Heart left ventricle (tissue), 16 donors: ENCODE measurements around the gene TTK. TPM values are rescaled to one million over a fixed set of nuclear protein-coding genes. Genes with fewer than 3 reads are reported as not detected.

Experiments
- ATAC-seq, 4 donors: fragments of 200-7000 bp; cut with Tn5 transposase; one replicate each; pipeline ENCODE4 v1.9.1; 2020 to 2022; ENCODE audit warnings: moderate library complexity in 4 of 4, mild to moderate bottlenecking in 3 of 4, moderate number of reproducible peaks in 1 of 4
- DNase-seq, 5 donors: peaks; one replicate each; pipeline ENCODE4 v3.0.0-alpha.2; 2020
- H3K27ac ChIP-seq, 12 donors: fragments of 200-600 bp; sonication (generic) in 4 of 12; one replicate each; pipeline versions ENCODE4 v1.5.0 to v1.8.0; 2016 to 2022; ENCODE audit warnings: mild to moderate bottlenecking in 2 of 12
- H3K27me3 ChIP-seq, 9 donors: fragments of 200-600 bp; sonication (generic) in 2 of 9; one replicate each; pipeline versions ENCODE4 v1.5.1 to v1.8.0; 2016 to 2022; ENCODE audit warnings: mild to moderate bottlenecking in 3 of 9
- H3K36me3 ChIP-seq, 9 donors: fragments of 200-600 bp; sonication (generic) in 2 of 9; one replicate each; pipeline versions ENCODE4 v1.5.0 to v1.8.0; 2018 to 2022; ENCODE audit warnings: mild to moderate bottlenecking in 2 of 9
- H3K4me1 ChIP-seq, 12 donors: fragments of 200-600 bp; sonication (generic) in 4 of 12; one replicate each; pipeline versions ENCODE4 v1.5.0 to v1.8.0; 2016 to 2022; ENCODE audit warnings: mild to moderate bottlenecking in 3 of 12
- H3K4me3 ChIP-seq, 12 donors: fragments of 200-600 bp; sonication (generic) in 4 of 12; one replicate each; pipeline versions ENCODE4 v1.5.0 to v1.8.0; 2017 to 2022; ENCODE audit warnings: mild to moderate bottlenecking in 9 of 12, moderate library complexity in 4 of 12
- H3K9me3 ChIP-seq, 12 donors: fragments of 200-600 bp; sonication (generic) in 4 of 12; one replicate each; pipeline versions ENCODE4 v1.5.0 to v1.8.0; 2016 to 2022; ENCODE audit warnings: mild to moderate bottlenecking in 1 of 12
- CTCF ChIP-seq, 12 donors: fragments of 200-600 bp; sonication (generic) in 4 of 12; IDR thresholded peaks; one replicate each; pipeline versions ENCODE4 v1.5.0 to v1.8.0; 2018 to 2022; ENCODE audit warnings: antibody characterized with exemption in 12 of 12, mild to moderate bottlenecking in 5 of 12
- POLR2A ChIP-seq, 2 donors: fragments of 450-650 bp; IDR thresholded peaks; one replicate each; pipeline ENCODE4 v1.6.1; 2017; ENCODE audit warnings: antibody characterized with exemption in 2 of 2, mild to moderate bottlenecking in 2 of 2, moderate library complexity in 2 of 2
- WGBS, 4 donors: extraction: QIAGEN DNeasy Blood & Tissue Kit in 2 of 4; methylation state at CpG; one replicate each; pipeline versions ENCODE4 v1.1.5 to v1.1.7; 2013 to 2018; 5-methylcytosine and 5-hydroxymethylcytosine counted together
- intact Hi-C, 10 donors: fragments of 100-400 bp; cut with DNase I; formaldehyde crosslinking; loops; one replicate each; pipeline versions ENCODE4 v1.11.1 to v1.14.2; 2022
- polyA plus RNA-seq, 2 donors: library from polyadenylated mRNA; stranded (reverse); fragments of 200-250 nt; gene quantifications; one replicate each; pipeline ENCODE4 v1.2.3, GENCODE V29; 2013
- total RNA-seq, 9 donors: library from RNA; depleted of rRNA in 2 of 9; stranded (reverse); fragments of >200 nt in 2 of 9; fragmentation: NEBNext Ultra II Directional in 3 of 9; extraction: Animal tissue kit (Norgen Biotek cat#: 25700) in 3 of 9; gene quantifications; one replicate each; pipeline versions ENCODE4 v1.1.0 to v1.2.4, GENCODE V29; 2016 to 2023
- donor health status: ischemic (EF 13 %, LVEDD 7.1; RV severe dilation, severe dysfunction).
- donor health status: healthy with polysubstance abuse.
- donor health status: DM: no; HTN: yes; CAD: no.
- donor health status: DM: no; HTN: no; CAD: no.
- donor health status: ischemic (EF 25% LVEDD 6.9; RV normal size, moderate dysfunction).
- donor health status: ischemic (EF 25% LVEDD 5.7; RV mildly dilated, moderate dysfunction).
- donor health status: healthy.
- donor health status: DM: yes; HTN: yes; CAD: no.
- donor health status: ischemic (EF 35%, LVEDD 5.7; RV mildly dilated, moderate dysfunction).
- donor health status: nonischemic (EF 11% LVEDD 7.7; RV severe dilation, severe dysfunction).
- donor health status: DM: yes; HTN: yes; CAD: no.
- donor health status: PGD.
- donor health status: ischemic (EF 29% LVEDD 5.4; RV normal size, mild dysfunction).
- donor health status: nonischemic (EF 23%, LVEDD 6.1; RV moderate dilation, normal function).

The TTK gene
- total and polyA plus RNA-seq, 11 donors, result 0.04 to 2.9 (median 0.17) TPM; not detected in 2

GRCh38 chr6:80009531-80009930 is 5.1 kb downstream of the TTK start:
- WGBS, 4 donors, result 64 to 87% (median 79%) methylated on average over 1 of the region's 1 CpG
- no peaks in the 10 kb centered on the region for H3K27me3 ChIP-seq
- peaks cover 0 to 13% (median 0%) of the 10 kb centered on the region in 9 donors for H3K36me3 ChIP-seq
- H3K4me3 ChIP-seq, result no peak overlapping the region
- no peak for TF ChIP-seq CTCF (IDR thresholded peaks at IDR 0.05)
- TF ChIP-seq POLR2A (IDR thresholded peaks at IDR 0.05), result no peak
- H3K4me1 ChIP-seq, result peaks cover 0 to 10% (median 7%) of the 10 kb centered on the region in 12 donors
- no peak overlapping the region for H3K27ac ChIP-seq
- ATAC-seq (no peak), DNase-seq (no peak)
- intact Hi-C loops, result loop anchor here in 3 of 10 donors (10.0 kb wide), 1 partner anchor 95 kb away; the partner anchor contains the start of gene BCKDHB (in 3 of the 3)
- H3K9me3 ChIP-seq, result no peaks in the 10 kb centered on the region

- no peak for ATAC-seq
- no peak overlapping the region for H3K4me3 ChIP-seq
- no peak for DNase-seq
- H3K27ac ChIP-seq, result no peak overlapping the region
- H3K36me3 ChIP-seq, result peaks cover 0 to 13% (median 0%) of the 10 kb centered on the region in 9 donors
- H3K9me3 ChIP-seq, result no peaks in the 10 kb centered on the region
- WGBS, 4 donors, result 48 to 92% (median 79%) methylated on average over 2 of the region's 2 CpGs
- no peak for TF ChIP-seq POLR2A (IDR thresholded peaks at IDR 0.05)
- no peak for TF ChIP-seq CTCF (IDR thresholded peaks at IDR 0.05)
- H3K4me1 ChIP-seq, result peaks cover 0 to 3% (median 0%) of the 10 kb centered on the region in 12 donors
- H3K27me3 ChIP-seq, result no peaks in the 10 kb centered on the region
- intact Hi-C loops, result no loop called here
These were observed 5.8 kb downstream of the TTK start for GRCh38 chr6:80010288-80010687.

GRCh38 chr6:80015839-80016435 is 11.5 kb downstream of the TTK start:
- H3K9me3 ChIP-seq, result no peaks in the 10 kb centered on the region
- WGBS, 4 donors, result 90 to 97% (median 94%) methylated on average over 2 of the region's 2 CpGs
- H3K36me3 ChIP-seq, result peaks cover 0 to 18% (median 0%) of the 10 kb centered on the region in 9 donors
- no peak for ATAC-seq
- DNase-seq, result no peak
- no peaks in the 10 kb centered on the region for H3K4me1 ChIP-seq
- intact Hi-C loops, result no loop called here
- H3K27ac ChIP-seq, result no peak overlapping the region
- TF ChIP-seq CTCF (IDR thresholded peaks at IDR 0.05) (no peak), POLR2A (IDR thresholded peaks at IDR 0.05) (no peak)
- H3K27me3 ChIP-seq, result no peaks in the 10 kb centered on the region
- H3K4me3 ChIP-seq, result no peak overlapping the region

- WGBS, 4 donors, result 92 to 98% (median 94%) methylated on average over 7 of the region's 7 CpGs
- Histone ChIP-seq H3K27ac (no peak overlapping the region), H3K4me1 (no peaks in the 10 kb centered on the region), H3K9me3 (no peaks in the 10 kb centered on the region), H3K27me3 (no peaks in the 10 kb centered on the region), H3K4me3 (no peak overlapping the region), H3K36me3 (peaks cover 0 to 7% (median 0%) of the 10 kb centered on the region in 9 donors)
- TF ChIP-seq POLR2A (IDR thresholded peaks at IDR 0.05) (no peak), CTCF (IDR thresholded peaks at IDR 0.05) (no peak)
- DNase-seq (no peak), ATAC-seq (no peak)
- intact Hi-C loops, result no loop called here
These were observed 16.1 kb downstream of the TTK start for GRCh38 chr6:80020381-80021120.
